ENCODE results near the gene TSC1. TPM values are rescaled to one million over a fixed set of nuclear protein-coding genes. Genes with fewer than 3 reads are reported as not detected.

Gene TSC1
- total RNA-seq, 2 experiments from 2014 or later, result 28.7 to 66.2 TPM

GRCh38 chr9:132842124-132843044, 102.0 kb downstream of the TSC1 start:
- no peaks in the 10 kb centered on the region for H3K36me3 ChIP-seq (ENCODE audit: insufficient read depth, low read length)
- ChIA-PET POLR2A (no interaction called here), CTCF (ENCODE audit: unreplicated experiment) (no interaction called here)
- no peak overlapping the region for H3K27ac ChIP-seq (ENCODE audit: low read depth, low read length, poor library complexity, severe bottlenecking)
- H3K79me2 ChIP-seq (ENCODE audit: insufficient read depth, low read depth, low read length), result no peaks in the 10 kb centered on the region
- H4K20me1 ChIP-seq (ENCODE audit: insufficient read depth, low read length), result no peaks in the 10 kb centered on the region
- no peaks in the 10 kb centered on the region for H3K9me3 ChIP-seq (ENCODE audit: low read length)
- no TSS peak for BruUV-seq (replicated peaks)
- intact Hi-C loops (cut with micrococcal nuclease; ENCODE audit: unreplicated experiment), result no loop called here
- H3K9me2 ChIP-seq (ENCODE audit: insufficient read depth, low read length), result no peaks in the 10 kb centered on the region
- no peak overlapping the region for H3K4me2 ChIP-seq (ENCODE audit: low read length)
- H3K4me3 ChIP-seq (ENCODE audit: low read depth, low read length, poor library complexity, severe bottlenecking), result no peak overlapping the region
- H3K4me1 ChIP-seq (ENCODE audit: insufficient read depth, low read length, poor library complexity, severe bottlenecking), result no peaks in the 10 kb centered on the region
- TF ChIP-seq, protein P1, sequence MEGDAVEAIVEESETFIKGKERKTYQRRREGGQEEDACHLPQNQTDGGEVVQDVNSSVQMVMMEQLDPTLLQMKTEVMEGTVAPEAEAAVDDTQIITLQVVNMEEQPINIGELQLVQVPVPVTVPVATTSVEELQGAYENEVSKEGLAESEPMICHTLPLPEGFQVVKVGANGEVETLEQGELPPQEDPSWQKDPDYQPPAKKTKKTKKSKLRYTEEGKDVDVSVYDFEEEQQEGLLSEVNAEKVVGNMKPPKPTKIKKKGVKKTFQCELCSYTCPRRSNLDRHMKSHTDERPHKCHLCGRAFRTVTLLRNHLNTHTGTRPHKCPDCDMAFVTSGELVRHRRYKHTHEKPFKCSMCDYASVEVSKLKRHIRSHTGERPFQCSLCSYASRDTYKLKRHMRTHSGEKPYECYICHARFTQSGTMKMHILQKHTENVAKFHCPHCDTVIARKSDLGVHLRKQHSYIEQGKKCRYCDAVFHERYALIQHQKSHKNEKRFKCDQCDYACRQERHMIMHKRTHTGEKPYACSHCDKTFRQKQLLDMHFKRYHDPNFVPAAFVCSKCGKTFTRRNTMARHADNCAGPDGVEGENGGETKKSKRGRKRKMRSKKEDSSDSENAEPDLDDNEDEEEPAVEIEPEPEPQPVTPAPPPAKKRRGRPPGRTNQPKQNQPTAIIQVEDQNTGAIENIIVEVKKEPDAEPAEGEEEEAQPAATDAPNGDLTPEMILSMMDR (conservative IDR thresholded peaks at IDR 0.05; ENCODE audit: low read length), result no peak
- TF ChIP-seq EZH2phosphoT487 (IDR thresholded peaks at IDR 0.05; ENCODE audit: borderline replicate concordance, low read depth, low read length), result no peak
- H2AFZ ChIP-seq (ENCODE audit: low read length), result no peak overlapping the region
- no peak for DNase-seq (ENCODE audit: low spot score)

Small RNAs within 50 kb of the gene (microRNA-seq; reads per million reads assigned to microRNA genes)
- gene MIR548AW (ENCODE audit: borderline replicate concordance), result not detected

Small RNAs within 50 kb of the gene (small RNA-seq; reads per million reads assigned to genes)
- not detected for gene AL593851.1
- gene MIR548AW, result not detected
- not detected for gene RNU7-21P

Other genes starting within 250 kb of the TSC1 start
- gene AK8, start 66.3 kb downstream of the TSC1 start, total RNA-seq (2014; rRNA removed; shearing (Covaris generic)), result not detected in 2 replicates
- 0.27 TPM in 1 of 2 replicates, not detected in the other for gene AK8, start 66.3 kb downstream of the TSC1 start, total RNA-seq (2022)
- gene SPACA9, start 65.7 kb downstream of the TSC1 start, total RNA-seq (2014; rRNA removed; shearing (Covaris generic)), result 0.72 and 1.1 TPM in 2 replicates
- gene SPACA9, start 65.7 kb downstream of the TSC1 start, total RNA-seq (2022), result 5.7 and 6.4 TPM in 2 replicates
- 0.50 TPM in 1 of 2 replicates, not detected in the other for gene GFI1B, start 34.1 kb upstream of the TSC1 start, total RNA-seq (2014; rRNA removed; shearing (Covaris generic))
- gene GFI1B, start 34.1 kb upstream of the TSC1 start, total RNA-seq (2022), result 3.3 and 4.9 TPM in 2 replicates
- gene GTF3C5, start 86.4 kb upstream of the TSC1 start, total RNA-seq (2014; rRNA removed; shearing (Covaris generic)), result 91.9 and 97.0 TPM in 2 replicates
- 90.3 and 91.6 TPM in 2 replicates for gene GTF3C5, start 86.4 kb upstream of the TSC1 start, total RNA-seq (2022)
- 0.39 and 1.2 TPM in 2 replicates for gene CEL, start 117.4 kb upstream of the TSC1 start, total RNA-seq (2014; rRNA removed; shearing (Covaris generic))
- gene CEL, start 117.4 kb upstream of the TSC1 start, total RNA-seq (2022), result 1.4 and 1.8 TPM in 2 replicates
- 22.0 and 28.2 TPM in 2 replicates for gene RALGDS, start 176.6 kb upstream of the TSC1 start, total RNA-seq (2014; rRNA removed; shearing (Covaris generic))
- 23.8 and 28.6 TPM in 2 replicates for gene RALGDS, start 176.6 kb upstream of the TSC1 start, total RNA-seq (2022)
- 2.1 and 2.6 TPM in 2 replicates for gene GBGT1, start 219.3 kb upstream of the TSC1 start, total RNA-seq (2014; rRNA removed; shearing (Covaris generic))
- gene GBGT1, start 219.3 kb upstream of the TSC1 start, total RNA-seq (2022), result 3.9 and 5.9 TPM in 2 replicates

All from OCI-LY7 (cell line).